ENCODE results near the gene LTC4S.

The LTC4S gene

DNA sequence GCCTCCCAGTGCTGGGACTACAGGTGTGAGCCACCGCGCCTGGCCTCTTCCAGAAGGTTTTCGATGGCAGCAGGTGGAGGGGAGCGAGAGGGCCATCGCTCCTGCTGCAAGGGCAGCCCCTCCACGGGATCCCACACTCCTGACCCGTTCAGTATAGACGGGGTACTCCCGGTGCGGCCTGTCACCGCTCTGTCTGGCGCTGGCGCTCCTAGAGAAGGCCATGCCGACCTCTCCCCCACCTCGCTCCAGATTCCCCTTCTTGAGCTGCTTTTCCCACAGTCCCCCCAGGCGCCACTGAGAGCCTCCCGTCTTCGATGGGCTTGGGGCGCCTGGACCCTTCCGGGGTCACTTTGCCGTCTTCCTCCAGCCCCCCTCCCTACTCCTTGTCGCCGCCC, 22.6 kb downstream of the LTC4S start:
- Histone ChIP-seq H3K36me3 (ENCODE audit: control insufficient read depth in 5 of 5, insufficient read depth in 5 of 5, low read length in 5 of 5) (peaks cover 0 to 17% (median 9%) of the 10 kb centered on the region in 5 donors), H3K27ac (ENCODE audit: low read depth, low read length) (no peak overlapping the region), H3K4me1 (ENCODE audit: control insufficient read depth in 5 of 5, insufficient read depth in 5 of 5, low read length in 5 of 5) (peaks cover 7 to 40% (median 35%) of the 10 kb centered on the region in 5 donors), H3K9ac (ENCODE audit: low read length in 5 of 5) (peak overlapping the region in 4 of 5 donors; percentile 4 to 76 (median 47)), H3K4me3 (ENCODE audit: low read depth in 1 of 5, low read length in 5 of 5) (peak overlapping the region in 3 of 5 donors; percentile 57 to 67 (median 59)), H3K9me3 (ENCODE audit: control insufficient read depth in 5 of 5, low read length in 5 of 5) (no peaks in the 10 kb centered on the region), H3K27me3 (ENCODE audit: control insufficient read depth in 5 of 5, insufficient read depth in 4 of 5, low read length in 5 of 5) (no peaks in the 10 kb centered on the region)

DNA sequence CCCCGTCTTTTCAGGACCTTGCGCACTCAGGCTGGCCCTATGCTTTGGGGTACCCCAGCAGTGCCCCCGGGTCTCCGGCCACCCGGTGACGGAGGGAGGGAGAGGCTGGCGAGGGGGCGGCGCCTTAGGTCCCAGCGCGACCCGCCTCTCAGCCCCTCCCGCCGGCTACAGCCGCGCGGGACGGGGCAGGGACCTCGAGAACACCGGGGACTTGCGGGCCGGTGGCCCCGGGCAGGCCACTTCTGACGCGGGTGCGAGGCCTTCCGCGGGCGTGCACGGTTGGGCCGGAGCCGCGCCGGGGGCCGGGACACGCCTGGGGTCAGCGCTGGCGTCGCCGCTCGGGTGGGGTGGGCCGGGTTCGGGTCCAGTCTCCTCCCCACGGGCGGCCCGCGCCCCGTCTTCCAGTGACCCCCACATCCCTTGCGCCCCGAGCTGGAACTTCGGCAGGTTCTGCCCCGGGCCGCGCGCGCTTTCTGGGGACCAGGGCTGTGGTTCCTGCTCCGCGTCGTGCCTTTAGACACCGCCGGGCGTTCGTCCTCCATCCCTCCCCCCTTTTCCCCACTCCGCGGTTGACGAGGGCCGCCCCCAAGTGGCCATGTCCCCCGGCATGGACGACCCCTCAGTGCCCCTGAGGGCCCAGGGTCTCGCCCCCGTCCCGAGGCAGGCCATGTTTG, 23.1 kb downstream of the LTC4S start:
- Histone ChIP-seq H3K4me3 (ENCODE audit: low read depth in 1 of 5, low read length in 5 of 5) (peak overlapping the region in 4 of 5 donors; percentile 44 to 67 (median 58)), H3K9me3 (ENCODE audit: control insufficient read depth in 5 of 5, low read length in 5 of 5) (no peaks in the 10 kb centered on the region), H3K9ac (ENCODE audit: low read length in 5 of 5) (peak overlapping the region in 4 of 5 donors; percentile 30 to 76 (median 47)), H3K4me1 (ENCODE audit: control insufficient read depth in 5 of 5, insufficient read depth in 5 of 5, low read length in 5 of 5) (peaks cover 9 to 44% (median 37%) of the 10 kb centered on the region in 5 donors), H3K36me3 (ENCODE audit: control insufficient read depth in 5 of 5, insufficient read depth in 5 of 5, low read length in 5 of 5) (peaks cover 0 to 16% (median 9%) of the 10 kb centered on the region in 5 donors), H3K27ac (ENCODE audit: low read depth, low read length) (peak overlapping the region; percentile 100), H3K27me3 (ENCODE audit: control insufficient read depth in 5 of 5, insufficient read depth in 4 of 5, low read length in 5 of 5) (no peaks in the 10 kb centered on the region)

- no peaks in the 10 kb centered on the region for H3K27me3 ChIP-seq (ENCODE audit: control insufficient read depth in 5 of 5, insufficient read depth in 4 of 5, low read length in 5 of 5)
- H3K4me1 ChIP-seq (ENCODE audit: control insufficient read depth in 5 of 5, insufficient read depth in 5 of 5, low read length in 5 of 5), result peaks cover 14 to 49% (median 43%) of the 10 kb centered on the region in 5 donors
- H3K9me3 ChIP-seq (ENCODE audit: control insufficient read depth in 5 of 5, low read length in 5 of 5), result no peaks in the 10 kb centered on the region
- H3K36me3 ChIP-seq (ENCODE audit: control insufficient read depth in 5 of 5, insufficient read depth in 5 of 5, low read length in 5 of 5), result peaks cover 0 to 16% (median 12%) of the 10 kb centered on the region in 5 donors
- peak overlapping the region in 3 of 5 donors; percentile 30 to 74 (median 43) for H3K9ac ChIP-seq (ENCODE audit: low read length in 5 of 5)
- H3K27ac ChIP-seq (ENCODE audit: low read depth, low read length), result peak overlapping the region; percentile 100
- peak overlapping the region in 4 of 5 donors; percentile 44 to 67 (median 58) for H3K4me3 ChIP-seq (ENCODE audit: low read depth in 1 of 5, low read length in 5 of 5)
These were observed 23.7 kb downstream of the LTC4S start for GRCh38 chr5:179817470-179817840.

DNA sequence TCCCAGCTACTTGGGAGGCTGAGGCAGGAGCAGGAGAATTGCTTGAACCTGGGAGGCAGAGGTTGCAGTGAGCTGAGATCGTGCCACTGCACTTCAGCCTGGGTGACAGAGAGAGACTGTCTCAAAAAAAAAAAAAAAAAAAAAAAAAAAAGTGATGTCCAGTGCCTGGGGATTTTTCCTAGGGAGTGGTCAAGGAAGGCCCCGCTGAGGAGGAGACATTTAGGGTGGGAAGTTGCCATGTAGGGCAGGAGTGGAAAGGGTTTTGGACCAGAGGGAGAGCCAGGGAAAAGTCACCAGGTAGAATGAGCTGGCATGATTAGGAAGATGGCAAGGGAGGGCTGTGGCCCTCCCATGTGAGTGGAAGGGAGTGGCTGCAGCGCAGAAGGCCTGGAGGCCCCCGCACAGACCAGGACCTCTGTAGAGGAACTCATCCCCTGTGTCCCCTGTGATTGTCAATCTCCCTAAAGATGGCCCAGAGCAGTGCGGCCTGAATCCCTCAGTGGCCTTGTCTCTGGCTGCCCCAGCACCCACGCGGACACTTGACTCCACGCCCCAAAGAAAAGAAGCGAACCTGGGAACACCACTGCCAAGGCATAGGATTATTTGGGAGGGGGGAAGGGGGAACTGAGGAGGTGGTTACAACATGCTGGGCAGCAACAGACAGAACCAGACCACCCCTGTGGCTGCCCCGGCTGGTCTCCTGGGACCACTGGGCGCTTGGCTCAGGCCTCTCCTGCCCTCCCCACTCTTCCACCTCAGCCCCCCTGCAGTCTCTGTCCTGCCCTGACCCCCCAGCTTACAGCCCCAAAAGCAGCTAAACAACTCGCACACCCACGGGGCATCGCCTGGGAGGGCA, 24.3 kb downstream of the LTC4S start:
- H3K27me3 ChIP-seq (ENCODE audit: control insufficient read depth in 5 of 5, insufficient read depth in 4 of 5, low read length in 5 of 5), result no peaks in the 10 kb centered on the region
- H3K9ac ChIP-seq (ENCODE audit: low read length in 5 of 5), result peak overlapping the region; percentile 7 to 100 (median 78)
- H3K27ac ChIP-seq (ENCODE audit: low read depth, low read length), result peak overlapping the region; percentile 100

DNA sequence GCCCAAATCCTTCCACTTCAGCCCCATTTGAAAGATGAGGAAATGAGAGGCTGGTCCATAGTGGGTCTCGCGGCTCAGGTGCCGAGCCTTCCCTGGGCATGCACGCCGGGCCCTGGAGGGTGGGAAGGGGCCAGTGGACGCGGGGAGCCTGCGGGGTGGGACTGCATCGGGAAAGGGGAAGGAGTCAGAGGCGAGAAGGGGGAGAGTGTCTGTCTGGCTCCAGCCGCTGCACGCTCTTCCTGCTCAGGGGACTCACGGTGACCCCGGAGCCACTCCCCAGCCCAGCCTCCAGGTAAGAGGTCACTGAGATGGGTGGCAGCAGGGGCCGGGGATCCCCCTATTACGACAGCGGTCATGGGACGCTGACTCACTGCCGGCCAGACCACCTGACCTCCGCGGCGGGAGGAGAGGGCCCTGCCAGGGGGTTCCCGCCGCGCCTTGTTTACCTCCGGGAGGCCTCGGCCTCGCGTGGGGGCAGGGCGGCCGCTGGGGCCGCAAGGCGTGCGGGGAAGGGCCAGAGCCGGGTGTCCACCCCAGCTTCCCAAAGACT, 25.0 kb downstream of the LTC4S start:
- peak overlapping the region; percentile 50 to 95 (median 88) for H3K4me3 ChIP-seq (ENCODE audit: low read depth in 1 of 5, low read length in 5 of 5)
- peaks cover 21 to 63% (median 56%) of the 10 kb centered on the region in 5 donors for H3K4me1 ChIP-seq (ENCODE audit: control insufficient read depth in 5 of 5, insufficient read depth in 5 of 5, low read length in 5 of 5)
- peak overlapping the region; percentile 100 for H3K27ac ChIP-seq (ENCODE audit: low read depth, low read length)
- H3K9me3 ChIP-seq (ENCODE audit: control insufficient read depth in 5 of 5, low read length in 5 of 5), result no peaks in the 10 kb centered on the region
- peaks cover 0 to 21% (median 19%) of the 10 kb centered on the region in 5 donors for H3K36me3 ChIP-seq (ENCODE audit: control insufficient read depth in 5 of 5, insufficient read depth in 5 of 5, low read length in 5 of 5)
- H3K27me3 ChIP-seq (ENCODE audit: control insufficient read depth in 5 of 5, insufficient read depth in 4 of 5, low read length in 5 of 5), result no peaks in the 10 kb centered on the region
- peak overlapping the region; percentile 90 to 100 (median 99) for H3K9ac ChIP-seq (ENCODE audit: low read length in 5 of 5)

More for the DNA sequence above, 24.3 kb downstream of the LTC4S start:
- Histone ChIP-seq H3K36me3 (ENCODE audit: control insufficient read depth in 5 of 5, insufficient read depth in 5 of 5, low read length in 5 of 5) (peaks cover 0 to 18% (median 14%) of the 10 kb centered on the region in 5 donors), H3K4me1 (ENCODE audit: control insufficient read depth in 5 of 5, insufficient read depth in 5 of 5, low read length in 5 of 5) (peaks cover 19 to 56% (median 49%) of the 10 kb centered on the region in 5 donors), H3K9me3 (ENCODE audit: control insufficient read depth in 5 of 5, low read length in 5 of 5) (no peaks in the 10 kb centered on the region), H3K4me3 (ENCODE audit: low read depth in 1 of 5, low read length in 5 of 5) (peak overlapping the region; percentile 50 to 95 (median 65))

- Histone ChIP-seq H3K36me3 (ENCODE audit: control insufficient read depth in 5 of 5, insufficient read depth in 5 of 5, low read length in 5 of 5) (peaks cover 0 to 26% (median 22%) of the 10 kb centered on the region in 5 donors), H3K4me1 (ENCODE audit: control insufficient read depth in 5 of 5, insufficient read depth in 5 of 5, low read length in 5 of 5) (peaks cover 24 to 70% (median 63%) of the 10 kb centered on the region in 5 donors), H3K27me3 (ENCODE audit: control insufficient read depth in 5 of 5, insufficient read depth in 4 of 5, low read length in 5 of 5) (no peaks in the 10 kb centered on the region), H3K9ac (ENCODE audit: low read length in 5 of 5) (peak overlapping the region; percentile 90 to 100 (median 99)), H3K4me3 (ENCODE audit: low read depth in 1 of 5, low read length in 5 of 5) (peak overlapping the region; percentile 71 to 95 (median 91)), H3K9me3 (ENCODE audit: control insufficient read depth in 5 of 5, low read length in 5 of 5) (no peaks in the 10 kb centered on the region), H3K27ac (ENCODE audit: low read depth, low read length) (peak overlapping the region; percentile 100)
These were observed 25.7 kb downstream of the LTC4S start for GRCh38 chr5:179819296-179820126.

GRCh38 chr5:179820127-179820482, 26.3 kb downstream of the LTC4S start:
- H3K36me3 ChIP-seq (ENCODE audit: control insufficient read depth in 5 of 5, insufficient read depth in 5 of 5, low read length in 5 of 5), result peaks cover 0 to 32% (median 27%) of the 10 kb centered on the region in 5 donors
- peaks cover 24 to 76% (median 69%) of the 10 kb centered on the region in 5 donors for H3K4me1 ChIP-seq (ENCODE audit: control insufficient read depth in 5 of 5, insufficient read depth in 5 of 5, low read length in 5 of 5)
- H3K9me3 ChIP-seq (ENCODE audit: control insufficient read depth in 5 of 5, low read length in 5 of 5), result no peaks in the 10 kb centered on the region
- peak overlapping the region; percentile 71 to 95 (median 91) for H3K4me3 ChIP-seq (ENCODE audit: low read depth in 1 of 5, low read length in 5 of 5)
- peak overlapping the region; percentile 100 for H3K27ac ChIP-seq (ENCODE audit: low read depth, low read length)
- H3K9ac ChIP-seq (ENCODE audit: low read length in 5 of 5), result peak overlapping the region; percentile 90 to 100 (median 99)
- H3K27me3 ChIP-seq (ENCODE audit: control insufficient read depth in 5 of 5, insufficient read depth in 4 of 5, low read length in 5 of 5), result no peaks in the 10 kb centered on the region

DNA sequence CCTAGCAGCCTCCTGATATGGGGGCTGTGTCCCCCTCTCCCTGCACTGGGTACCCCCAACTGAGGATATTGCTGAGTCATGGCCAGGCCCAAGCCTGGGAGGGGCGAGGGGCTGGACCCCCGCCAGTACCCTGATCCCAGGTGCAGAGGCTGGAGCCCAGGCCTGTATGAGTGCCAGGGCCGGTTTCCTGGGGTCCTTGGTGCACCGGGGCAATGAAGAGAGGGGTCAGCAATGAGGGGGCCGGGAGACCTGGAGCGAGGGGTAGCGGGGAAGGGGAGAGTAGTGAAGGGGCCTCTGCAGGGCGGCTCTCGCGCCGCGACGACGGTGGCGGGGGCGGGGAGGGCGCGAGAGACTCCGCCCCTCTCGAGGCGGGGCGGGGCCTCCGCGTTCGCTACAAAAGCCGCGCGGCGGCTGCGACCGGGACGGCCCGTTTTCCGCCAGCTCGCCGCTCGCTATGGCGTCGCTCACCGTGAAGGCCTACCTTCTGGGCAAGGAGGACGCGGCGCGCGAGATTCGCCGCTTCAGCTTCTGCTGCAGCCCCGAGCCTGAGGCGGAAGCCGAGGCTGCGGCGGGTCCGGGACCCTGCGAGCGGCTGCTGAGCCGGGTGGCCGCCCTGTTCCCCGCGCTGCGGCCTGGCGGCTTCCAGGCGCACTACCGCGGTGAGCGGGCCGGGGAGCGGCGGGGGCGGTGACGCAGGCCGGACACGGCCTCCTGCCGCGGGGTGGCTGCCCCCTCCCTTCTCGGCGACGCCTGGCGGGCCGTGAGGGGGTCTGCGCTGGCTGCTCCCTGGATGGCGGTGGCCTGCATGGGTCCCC, 26.9 kb downstream of the LTC4S start, which contains the start of gene SQSTM1:
SQSTM1 (plus strand) TSS at position 423 of the 815 bp plus-strand sequence; CDS start at position 455, 32 bp downstream.
- no peaks in the 10 kb centered on the region for H3K9me3 ChIP-seq (ENCODE audit: control insufficient read depth in 5 of 5, low read length in 5 of 5)
- H3K27me3 ChIP-seq (ENCODE audit: control insufficient read depth in 5 of 5, insufficient read depth in 4 of 5, low read length in 5 of 5), result no peaks in the 10 kb centered on the region
- peak within 1 kb of the TSS; percentile 100 for H3K27ac ChIP-seq (ENCODE audit: low read depth, low read length)
- peak within 1 kb of the TSS; percentile 83 to 95 (median 91) for H3K4me3 ChIP-seq (ENCODE audit: low read depth in 1 of 5, low read length in 5 of 5)
- H3K4me1 ChIP-seq (ENCODE audit: control insufficient read depth in 5 of 5, insufficient read depth in 5 of 5, low read length in 5 of 5), result peaks cover 24 to 82% (median 75%) of the 10 kb centered on the region in 5 donors
- peaks cover 0 to 38% (median 33%) of the 10 kb centered on the region in 5 donors for H3K36me3 ChIP-seq (ENCODE audit: control insufficient read depth in 5 of 5, insufficient read depth in 5 of 5, low read length in 5 of 5)
- peak within 1 kb of the TSS; percentile 90 to 100 (median 99) for H3K9ac ChIP-seq (ENCODE audit: low read length in 5 of 5)
